GM23338 (cell line): Measurements from ENCODE around the gene RSPH1.

Experiments used
- CREB1 ChIP-seq: fragments of 250-450 bp; sonication (Bioruptor Pico); IDR thresholded peaks from 2 replicates; pipeline ENCODE4 v1.5.0; 2020; ENCODE audit warnings: low read depth, mild to moderate bottlenecking, moderate library complexity
- EZH2 ChIP-seq: fragments of 200-600 bp; sonication (generic); IDR thresholded peaks from one replicate; pipeline ENCODE4 v1.8.0; 2017; ENCODE audit warnings: antibody characterized with exemption, mild to moderate bottlenecking, low read depth; ENCODE audit not compliant: unreplicated experiment
- EZH2phosphoT487 ChIP-seq: fragments of 200-600 bp; sonication (generic); IDR thresholded peaks from one replicate; pipeline ENCODE4 v1.8.1; 2018; ENCODE audit warnings: antibody characterized with exemption; ENCODE audit not compliant: unreplicated experiment
- POLR2AphosphoS5 ChIP-seq: IDR thresholded peaks from 2 replicates; pipeline ENCODE4 v1.6.1; 2016; ENCODE audit warnings: antibody characterized with exemption, low read depth
- STAT1 ChIP-seq: IDR thresholded peaks from one replicate; pipeline ENCODE4 v1.6.1; 2016; ENCODE audit warnings: antibody characterized with exemption; ENCODE audit not compliant: unreplicated experiment
- ZNF114 ChIP-seq: fragments of 250-450 bp; sonication (Bioruptor Pico); IDR thresholded peaks from 2 replicates; pipeline ENCODE4 v1.5.0; 2020; ENCODE audit warnings: mild to moderate bottlenecking, moderate library complexity
- TF ChIP-seq, protein P1 (sequence below), 2 experiments: fragments of 200-600 bp in 1 of 2; sonication (generic) in 1 of 2; conservative IDR thresholded peaks; 2 replicates each; pipeline versions ENCODE4 v1.5.1 to v1.6.1; 2016 to 2017; ENCODE audit warnings: antibody characterized with exemption in 2 of 2, low read depth in 2 of 2, mild to moderate bottlenecking in 2 of 2, moderate library complexity in 1 of 2
- TF ChIP-seq, protein P2 (sequence below): IDR thresholded peaks from one replicate; pipeline ENCODE4 v1.6.1; 2018; ENCODE audit warnings: antibody characterized with exemption; ENCODE audit not compliant: unreplicated experiment

GRCh38 chr21:42427809-42428419, 68.1 kb downstream of the RSPH1 start:
- no peak for TF ChIP-seq POLR2AphosphoS5
- TF ChIP-seq, protein P1, sequence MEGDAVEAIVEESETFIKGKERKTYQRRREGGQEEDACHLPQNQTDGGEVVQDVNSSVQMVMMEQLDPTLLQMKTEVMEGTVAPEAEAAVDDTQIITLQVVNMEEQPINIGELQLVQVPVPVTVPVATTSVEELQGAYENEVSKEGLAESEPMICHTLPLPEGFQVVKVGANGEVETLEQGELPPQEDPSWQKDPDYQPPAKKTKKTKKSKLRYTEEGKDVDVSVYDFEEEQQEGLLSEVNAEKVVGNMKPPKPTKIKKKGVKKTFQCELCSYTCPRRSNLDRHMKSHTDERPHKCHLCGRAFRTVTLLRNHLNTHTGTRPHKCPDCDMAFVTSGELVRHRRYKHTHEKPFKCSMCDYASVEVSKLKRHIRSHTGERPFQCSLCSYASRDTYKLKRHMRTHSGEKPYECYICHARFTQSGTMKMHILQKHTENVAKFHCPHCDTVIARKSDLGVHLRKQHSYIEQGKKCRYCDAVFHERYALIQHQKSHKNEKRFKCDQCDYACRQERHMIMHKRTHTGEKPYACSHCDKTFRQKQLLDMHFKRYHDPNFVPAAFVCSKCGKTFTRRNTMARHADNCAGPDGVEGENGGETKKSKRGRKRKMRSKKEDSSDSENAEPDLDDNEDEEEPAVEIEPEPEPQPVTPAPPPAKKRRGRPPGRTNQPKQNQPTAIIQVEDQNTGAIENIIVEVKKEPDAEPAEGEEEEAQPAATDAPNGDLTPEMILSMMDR (conservative IDR thresholded peaks at IDR 0.05; ENCODE audit: low read depth in 2 of 2) = no peak
- no peak for TF ChIP-seq EZH2phosphoT487
- TF ChIP-seq EZH2 = no peak
- TF ChIP-seq, protein P2, sequence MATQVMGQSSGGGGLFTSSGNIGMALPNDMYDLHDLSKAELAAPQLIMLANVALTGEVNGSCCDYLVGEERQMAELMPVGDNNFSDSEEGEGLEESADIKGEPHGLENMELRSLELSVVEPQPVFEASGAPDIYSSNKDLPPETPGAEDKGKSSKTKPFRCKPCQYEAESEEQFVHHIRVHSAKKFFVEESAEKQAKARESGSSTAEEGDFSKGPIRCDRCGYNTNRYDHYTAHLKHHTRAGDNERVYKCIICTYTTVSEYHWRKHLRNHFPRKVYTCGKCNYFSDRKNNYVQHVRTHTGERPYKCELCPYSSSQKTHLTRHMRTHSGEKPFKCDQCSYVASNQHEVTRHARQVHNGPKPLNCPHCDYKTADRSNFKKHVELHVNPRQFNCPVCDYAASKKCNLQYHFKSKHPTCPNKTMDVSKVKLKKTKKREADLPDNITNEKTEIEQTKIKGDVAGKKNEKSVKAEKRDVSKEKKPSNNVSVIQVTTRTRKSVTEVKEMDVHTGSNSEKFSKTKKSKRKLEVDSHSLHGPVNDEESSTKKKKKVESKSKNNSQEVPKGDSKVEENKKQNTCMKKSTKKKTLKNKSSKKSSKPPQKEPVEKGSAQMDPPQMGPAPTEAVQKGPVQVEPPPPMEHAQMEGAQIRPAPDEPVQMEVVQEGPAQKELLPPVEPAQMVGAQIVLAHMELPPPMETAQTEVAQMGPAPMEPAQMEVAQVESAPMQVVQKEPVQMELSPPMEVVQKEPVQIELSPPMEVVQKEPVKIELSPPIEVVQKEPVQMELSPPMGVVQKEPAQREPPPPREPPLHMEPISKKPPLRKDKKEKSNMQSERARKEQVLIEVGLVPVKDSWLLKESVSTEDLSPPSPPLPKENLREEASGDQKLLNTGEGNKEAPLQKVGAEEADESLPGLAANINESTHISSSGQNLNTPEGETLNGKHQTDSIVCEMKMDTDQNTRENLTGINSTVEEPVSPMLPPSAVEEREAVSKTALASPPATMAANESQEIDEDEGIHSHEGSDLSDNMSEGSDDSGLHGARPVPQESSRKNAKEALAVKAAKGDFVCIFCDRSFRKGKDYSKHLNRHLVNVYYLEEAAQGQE = no peak
- no peak for TF ChIP-seq STAT1
- TF ChIP-seq ZNF114 (CRISPR knock-in tag) = no peak
- no peak for TF ChIP-seq CREB1 (CRISPR knock-in tag)
